ENCODE data around the gene ZNF33B.

GRCh38 chr10:42632564-42632963 lies 5.8 kb downstream of the ZNF33B start:
- TF ChIP-seq CTCF (conservative IDR thresholded peaks at IDR 0.05; ENCODE audit: low read length) (no peak), EZH2phosphoT487 (IDR thresholded peaks at IDR 0.05; ENCODE audit: borderline replicate concordance) (no peak)
